DMS79 (cell line): ENCODE data around the gene DNAI2.

ENCODE experiments used
- DNase-seq: peaks from one replicate; lab custom pipeline; 2025; lab: John Stamatoyannopoulos, UW

DNAI2 gene

DNA sequence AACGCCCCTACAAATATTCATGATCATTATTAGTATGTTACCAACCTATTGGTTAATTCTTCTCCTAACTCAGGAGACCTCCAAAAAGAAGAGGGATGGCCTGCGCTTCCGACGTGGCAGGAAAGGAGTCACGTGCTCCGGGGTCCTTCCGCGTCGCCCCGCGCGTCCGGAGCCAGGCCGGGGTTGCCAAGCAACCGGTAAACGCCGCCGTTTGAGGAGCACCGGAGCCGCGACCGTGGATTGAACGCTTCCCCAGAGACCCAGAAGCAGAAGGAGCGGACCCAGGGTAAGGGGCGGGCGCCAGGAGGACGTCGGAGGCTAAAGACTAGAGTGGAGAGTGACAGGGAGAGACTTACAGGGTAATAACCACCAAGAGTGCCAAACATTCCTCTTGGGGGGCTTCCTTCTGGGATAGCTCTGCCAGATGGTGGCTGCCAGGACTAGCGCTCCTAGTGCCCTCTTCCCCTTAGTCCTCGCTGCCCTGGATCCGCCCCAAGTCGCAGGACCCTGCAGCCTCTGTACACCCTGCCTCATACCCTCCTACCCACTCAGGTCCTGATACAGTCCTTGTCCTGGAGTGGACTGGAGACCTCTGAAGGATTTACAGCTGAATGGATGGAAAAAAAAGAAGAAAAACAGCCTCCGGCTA is at the start of gene DNAI2:
TSS of gene DNAI2 (plus strand) at position 175 of the 649 bp plus-strand sequence. CDS start 7,584 bp downstream, outside the sequence.
- no peak for DNase-seq

- DNase-seq = no peak
These were observed 48.9 kb upstream of the DNAI2 start for GRCh38 chr17:74224959-74225725.

GRCh38 chr17:74226252-74226651 is 47.8 kb upstream of the DNAI2 start:
- DNase-seq = no peak

GRCh38 chr17:74227271-74228080 is 46.6 kb upstream of the DNAI2 start:
- DNase-seq = no peak

- no peak for DNase-seq
These were observed 45.6 kb upstream of the DNAI2 start for GRCh38 chr17:74228306-74228978.

- no peak for DNase-seq
These were observed 43.1 kb upstream of the DNAI2 start for GRCh38 chr17:74230896-74231295.

DNA sequence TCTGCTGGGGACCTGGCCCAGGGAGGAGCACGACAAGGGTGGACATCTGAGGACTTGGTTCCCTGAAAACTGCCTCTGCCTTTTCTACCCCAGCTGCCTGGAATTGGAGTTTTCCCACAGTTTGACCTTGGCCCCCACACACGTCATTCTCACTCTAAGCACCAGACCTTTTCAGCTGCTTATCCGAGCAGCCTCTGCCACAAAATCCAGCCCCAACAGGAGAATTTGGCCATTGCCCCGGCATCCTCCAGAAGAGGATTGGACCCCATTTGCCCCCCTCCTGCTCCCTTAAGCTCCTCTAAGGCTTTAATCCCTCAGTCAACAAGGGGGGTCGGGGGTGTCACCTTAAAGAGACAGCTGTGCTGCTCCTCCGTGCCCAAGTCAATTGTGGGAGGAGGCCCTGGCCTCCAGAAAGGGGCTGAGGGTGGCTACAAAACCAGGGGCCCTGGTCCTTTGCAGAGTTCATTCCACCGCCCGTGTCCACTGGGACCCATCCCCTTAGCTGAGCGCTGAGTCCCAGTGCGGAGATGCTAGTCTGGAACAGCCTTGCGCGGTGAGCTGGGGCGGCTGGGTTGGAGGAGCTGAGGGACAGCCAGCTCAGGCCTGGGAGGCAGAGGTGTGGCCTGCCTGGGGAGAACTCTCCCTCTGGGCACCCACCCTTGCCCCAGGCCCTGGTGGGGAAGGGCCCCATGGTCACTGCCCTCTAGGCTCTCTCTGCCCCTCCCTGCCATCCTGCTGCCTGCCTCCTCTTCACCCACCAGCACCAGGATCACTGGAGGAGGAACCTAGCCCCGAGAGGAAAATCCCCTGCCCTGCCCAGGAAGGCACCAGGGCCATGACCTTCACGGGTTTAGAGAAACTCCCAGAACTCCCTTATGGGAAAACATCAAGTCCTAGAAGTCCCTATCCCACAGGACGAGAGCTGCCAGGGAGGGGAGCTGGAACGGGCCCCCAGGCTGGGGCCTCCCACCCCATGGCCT is 41.8 kb upstream of the DNAI2 start:
- no peak for DNase-seq

GRCh38 chr17:74233937-74234336 is 40.1 kb upstream of the DNAI2 start:
- DNase-seq = no peak

DNA sequence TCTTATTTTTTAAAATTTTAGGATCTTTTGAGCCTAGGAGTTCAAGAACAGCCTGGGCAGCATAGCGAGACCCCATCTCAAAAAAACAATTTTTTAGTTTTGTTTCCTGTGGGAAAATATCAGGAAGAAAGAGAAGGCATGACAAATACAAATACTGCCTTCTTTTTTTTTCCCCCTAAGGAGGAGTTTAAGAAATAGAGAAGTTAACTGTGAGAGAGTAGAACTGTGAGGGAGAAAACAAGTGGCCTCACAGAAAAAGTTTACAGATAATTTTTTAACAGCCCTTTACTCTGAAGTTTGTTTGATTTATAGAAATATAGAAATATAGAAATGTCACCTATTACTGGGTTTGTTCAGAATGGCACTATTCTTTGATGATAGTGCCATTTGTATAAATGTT is 39.5 kb upstream of the DNAI2 start:
- no peak for DNase-seq

DNA sequence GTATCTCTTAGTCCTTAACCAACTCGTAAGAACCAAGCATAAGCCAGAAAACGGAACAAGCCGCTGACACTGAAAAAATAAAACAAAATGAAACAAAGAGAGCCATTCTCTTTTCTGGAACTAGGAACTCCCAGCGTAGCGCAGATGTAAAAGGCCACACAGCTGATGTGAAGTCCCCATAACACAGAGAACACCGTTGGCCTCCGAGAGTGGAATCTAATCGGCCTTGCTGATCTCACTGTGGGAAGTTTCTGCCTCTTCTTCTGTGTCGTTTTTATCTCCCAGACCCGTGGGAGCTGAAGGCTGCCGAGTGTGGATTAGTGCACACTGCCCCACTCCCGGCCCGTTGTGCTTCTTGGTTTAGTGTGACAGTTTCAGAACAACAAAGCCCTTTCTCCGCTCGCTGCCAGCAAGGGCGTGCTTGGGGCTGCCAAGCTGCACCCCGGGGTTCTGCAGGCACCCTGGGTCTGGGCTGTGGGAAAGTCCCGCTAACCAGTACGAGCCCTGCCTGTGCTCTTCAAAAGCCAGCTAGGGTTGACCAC is 38.9 kb upstream of the DNAI2 start:
- no peak for DNase-seq

DNA sequence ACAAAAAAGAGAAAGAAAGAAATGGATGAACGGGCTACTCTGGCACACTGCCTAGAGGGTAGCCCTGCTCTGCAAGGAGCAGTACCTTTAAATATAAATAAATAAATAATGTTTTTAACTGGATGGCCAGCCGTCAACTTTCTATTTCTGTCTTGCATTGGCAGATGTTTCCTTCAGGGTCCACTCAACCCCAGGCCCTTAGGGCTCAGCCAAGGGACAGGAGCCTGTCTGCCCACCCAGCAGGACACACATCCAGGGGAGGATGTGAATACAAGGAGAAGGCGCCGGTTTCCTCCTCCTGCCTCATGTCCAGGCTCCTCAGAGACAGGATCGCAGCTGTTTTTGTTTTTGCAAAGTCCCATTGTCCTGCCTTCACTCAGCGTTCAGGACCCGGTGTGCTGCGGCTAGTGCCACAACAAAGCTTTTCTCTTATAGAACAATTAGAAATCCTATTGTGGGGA is 38.1 kb upstream of the DNAI2 start:
- no peak for DNase-seq

- DNase-seq = no peak
These were observed 36.7 kb upstream of the DNAI2 start for GRCh38 chr17:74237321-74237720.

GRCh38 chr17:74239172-74239571 is 34.9 kb upstream of the DNAI2 start:
- DNase-seq = no peak

DNA sequence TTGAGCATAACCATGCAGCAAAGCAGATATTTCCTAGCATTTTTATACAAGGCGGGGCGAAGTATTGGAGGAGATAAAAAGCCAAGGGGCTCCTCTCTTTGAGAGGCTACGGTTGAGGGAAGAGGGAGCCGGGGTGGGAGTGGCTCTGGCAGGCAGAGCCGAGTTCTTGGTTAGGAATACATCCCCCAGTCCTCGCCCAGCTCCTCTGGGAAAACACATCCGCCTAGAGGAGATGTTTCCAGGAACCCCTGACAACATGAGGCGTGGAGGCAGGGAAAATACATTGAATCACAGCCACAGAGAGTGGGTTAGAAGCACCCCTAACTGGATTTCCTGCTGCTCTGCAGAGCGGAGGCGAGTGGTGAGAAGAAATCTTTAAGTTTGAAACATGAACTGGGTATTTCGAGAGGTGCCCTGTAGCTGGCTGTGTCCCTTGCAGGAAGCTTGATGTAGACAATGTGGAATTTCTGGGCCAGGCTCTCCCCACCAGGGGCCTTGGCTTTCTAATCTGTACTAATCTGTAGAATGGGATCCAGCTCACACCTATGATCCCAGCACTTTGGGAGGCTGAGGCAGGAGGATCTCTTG is 33.3 kb upstream of the DNAI2 start:
- DNase-seq = no peak

GRCh38 chr17:74241431-74241830 is 32.6 kb upstream of the DNAI2 start:
- no peak for DNase-seq

- DNase-seq = no peak
These were observed 32.2 kb upstream of the DNAI2 start for GRCh38 chr17:74241847-74242246.

DNA sequence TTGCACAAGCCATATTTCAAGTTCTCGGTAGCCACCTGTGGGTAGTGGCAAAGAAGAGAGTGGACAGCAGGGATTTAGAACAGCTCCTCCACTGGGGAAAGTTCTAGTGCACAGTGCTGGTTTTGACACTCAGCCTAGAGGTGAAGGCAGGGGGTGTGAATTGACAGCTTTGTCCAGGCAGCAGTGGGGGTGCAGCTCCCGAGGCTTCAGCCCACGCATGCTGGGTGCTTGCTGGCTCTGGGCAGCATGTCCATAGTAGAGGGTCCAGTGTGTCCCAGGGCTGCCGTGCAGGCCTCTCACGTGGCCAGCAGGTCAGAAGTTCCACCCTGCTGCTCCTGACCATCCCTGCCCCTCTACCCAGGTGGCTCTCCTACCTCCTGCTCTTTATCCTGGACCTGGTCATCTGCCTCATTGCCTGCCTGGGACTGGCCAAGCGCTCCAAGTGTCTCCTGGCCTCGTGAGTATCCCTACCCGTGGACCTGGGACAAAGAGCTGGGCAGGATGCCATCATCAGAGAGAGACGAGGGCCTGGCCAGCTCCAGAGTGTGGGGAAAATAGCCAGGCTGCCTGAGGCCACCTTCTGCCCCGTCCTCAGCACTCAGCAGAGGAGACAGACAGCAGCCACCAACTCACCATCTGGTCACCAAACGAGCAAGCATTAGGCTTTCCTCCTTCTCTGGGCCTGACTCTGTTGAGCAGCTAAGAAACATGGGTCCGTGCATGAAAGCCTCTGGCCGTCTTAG is 30.9 kb upstream of the DNAI2 start:
- no peak for DNase-seq

DNA sequence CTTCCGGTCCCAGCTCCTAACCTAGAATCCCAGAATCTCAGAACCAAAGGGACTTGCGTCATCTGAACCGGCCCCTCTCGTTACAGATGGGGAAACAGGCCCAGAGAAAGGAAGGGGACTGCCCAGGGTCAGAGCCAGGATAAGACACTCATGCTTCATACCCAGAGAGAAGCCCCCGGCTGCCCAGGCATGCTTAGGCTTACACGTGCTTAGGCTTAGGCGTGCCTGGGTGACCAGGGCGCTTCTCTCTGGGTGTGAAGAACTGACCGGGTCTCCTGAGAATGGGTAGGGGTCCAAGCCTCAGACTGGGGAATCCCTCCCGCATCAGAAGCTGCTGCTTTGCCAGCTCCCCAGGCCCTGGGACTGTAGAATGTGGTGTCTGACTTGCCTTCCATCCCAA is 29.9 kb upstream of the DNAI2 start:
- DNase-seq = no peak

GRCh38 chr17:74244548-74244947 is 29.5 kb upstream of the DNAI2 start:
- no peak for DNase-seq
